ENCODE data around the gene MSI2. TPM values are rescaled to one million over a fixed set of nuclear protein-coding genes. Genes with fewer than 3 reads are reported as not detected.

MSI2 gene
- total and polyA plus RNA-seq, 2 experiments from 2014 or later: 18.9 to 41.8 TPM

GRCh38 chr17:57363580-57363979, 107.3 kb downstream of the MSI2 start:
- no peak for TF ChIP-seq ZNF114 (CRISPR knock-in tag; IDR thresholded peaks at IDR 0.05)
- no peak for TF ChIP-seq NANOG (IDR thresholded peaks at IDR 0.05; ENCODE audit: borderline replicate concordance)
- TF ChIP-seq REST (IDR thresholded peaks at IDR 0.05; ENCODE audit: unreplicated experiment): no peak
- TF ChIP-seq POLR2AphosphoS5 (IDR thresholded peaks at IDR 0.05; ENCODE audit: low read depth): no peak
- TF ChIP-seq EZH2 (IDR thresholded peaks at IDR 0.05; ENCODE audit: low read depth, unreplicated experiment): no peak
- no peak for TF ChIP-seq CREB1 (CRISPR knock-in tag; IDR thresholded peaks at IDR 0.05; ENCODE audit: low read depth)
- TF ChIP-seq JUNB (IDR thresholded peaks at IDR 0.05; ENCODE audit: unreplicated experiment): no peak
- TF ChIP-seq EZH2phosphoT487 (IDR thresholded peaks at IDR 0.05; ENCODE audit: unreplicated experiment): no peak
- TF ChIP-seq STAT1 (IDR thresholded peaks at IDR 0.05; ENCODE audit: unreplicated experiment): no peak
- no peak for TF ChIP-seq ZNF331 (CRISPR knock-in tag; IDR thresholded peaks at IDR 0.05; ENCODE audit: low read depth)
- TF ChIP-seq ETS1 (IDR thresholded peaks at IDR 0.05): no peak
- no peak for TF ChIP-seq CTCF (conservative IDR thresholded peaks at IDR 0.05; ENCODE audit: low read depth in 2 of 2)
- TF ChIP-seq ZNF462 (CRISPR knock-in tag; IDR thresholded peaks at IDR 0.05): no peak
- H3K9me3 Mint-ChIP-seq: no peaks in the 10 kb centered on the region
- H4K20me1 ChIP-seq (replicated peaks; ENCODE audit: insufficient read depth): no peaks in the 10 kb centered on the region; the same call in 1 of the 2 replicates
- H3K27me3 Mint-ChIP-seq (ENCODE audit: insufficient read depth, low read depth, poor library complexity): peaks cover 5% of the 10 kb centered on the region
- H3K4me1 ChIP-seq (ENCODE audit: insufficient read depth): peaks cover 27% of the 10 kb centered on the region
- no peak overlapping the region for H3K4me3 ChIP-seq
- no peaks in the 10 kb centered on the region for H3K36me3 Mint-ChIP-seq (ENCODE audit: low read depth)
- DNase-seq (ENCODE audit: low spot score) (no peak), ATAC-seq (peak; percentile 16; the same call in 2 of the 3 replicates)
- no peaks in the 10 kb centered on the region for H3F3A ChIP-seq (replicated peaks; ENCODE audit: low read depth)
- H3K27ac Mint-ChIP-seq: no peak overlapping the region
- H3K4me1 Mint-ChIP-seq: peaks cover 38% of the 10 kb centered on the region
- no peaks in the 10 kb centered on the region for H3K27me3 ChIP-seq (ENCODE audit: insufficient read depth)
- H2AFZ ChIP-seq: no peak overlapping the region
- H3K27ac ChIP-seq (ENCODE audit: low read depth): no peak overlapping the region
- H3K4me3 Mint-ChIP-seq: no peak overlapping the region
- H3K36me3 ChIP-seq (ENCODE audit: insufficient read depth): no peaks in the 10 kb centered on the region
- no peaks in the 10 kb centered on the region for H3K9me2 ChIP-seq (ENCODE audit: insufficient read depth)
- H3K4me2 ChIP-seq: no peak overlapping the region; the same call in 1 of the 2 replicates
- H3K79me2 ChIP-seq (replicated peaks; ENCODE audit: insufficient read depth): peaks cover 28% of the 10 kb centered on the region

All from GM23338 (cell line).